HG03460 (cell line): Measurements from ENCODE around the gene RHEB.
A peak's percentile ranks its signal among the peaks of the same experiment; 100 is the strongest.
"Not testable (repeated sequence)": the region's sequence is repeated elsewhere in the genome, so short reads cannot be mapped to it uniquely, and the experiment has no call there.

ENCODE experiments used
- ATAC-seq: cut with Tn5 transposase; IDR thresholded peaks from one replicate; pipeline ENCODE4 v1.9.1; 2021; ENCODE audit not compliant: unreplicated experiment

Gene RHEB, protein sequence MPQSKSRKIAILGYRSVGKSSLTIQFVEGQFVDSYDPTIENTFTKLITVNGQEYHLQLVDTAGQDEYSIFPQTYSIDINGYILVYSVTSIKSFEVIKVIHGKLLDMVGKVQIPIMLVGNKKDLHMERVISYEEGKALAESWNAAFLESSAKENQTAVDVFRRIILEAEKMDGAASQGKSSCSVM

DNA sequence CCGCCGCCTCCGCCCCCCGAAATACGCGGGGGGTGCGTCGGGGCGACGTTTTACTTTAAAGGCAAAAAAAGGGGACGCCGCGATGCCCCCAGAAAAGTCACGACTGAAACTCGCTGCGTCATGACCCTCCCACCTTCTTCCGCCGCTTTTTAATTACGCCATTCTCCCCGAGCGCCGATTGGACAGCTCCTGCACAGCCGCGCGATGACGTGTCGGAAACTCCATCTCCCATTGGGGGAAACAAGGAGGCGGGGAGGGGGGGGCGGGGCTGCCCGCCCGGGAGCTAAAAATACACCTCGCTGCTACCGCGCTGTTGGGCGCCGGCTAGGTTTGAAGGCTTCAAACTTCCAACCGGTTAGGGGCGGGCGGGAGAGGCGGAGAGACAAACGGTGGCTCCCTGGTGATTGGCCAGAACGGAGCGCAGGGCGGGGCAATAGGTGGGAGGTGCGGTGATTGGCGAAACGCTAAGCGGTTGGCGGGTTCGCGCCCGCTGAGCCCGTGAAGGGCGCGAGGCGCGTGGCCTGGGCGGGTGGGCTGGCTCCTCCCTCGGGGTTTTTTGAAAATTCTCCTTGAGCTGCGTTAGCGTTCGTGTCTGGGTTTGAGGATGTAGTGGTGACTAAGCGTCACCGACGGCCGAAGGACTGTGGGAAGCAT lies at the start of gene RHEB:
Gene RHEB (minus strand): TSS at position 131 of the 654 bp plus-strand sequence. CDS start 384 bp downstream, outside the sequence.
- ATAC-seq = peak; percentile 79

DNA sequence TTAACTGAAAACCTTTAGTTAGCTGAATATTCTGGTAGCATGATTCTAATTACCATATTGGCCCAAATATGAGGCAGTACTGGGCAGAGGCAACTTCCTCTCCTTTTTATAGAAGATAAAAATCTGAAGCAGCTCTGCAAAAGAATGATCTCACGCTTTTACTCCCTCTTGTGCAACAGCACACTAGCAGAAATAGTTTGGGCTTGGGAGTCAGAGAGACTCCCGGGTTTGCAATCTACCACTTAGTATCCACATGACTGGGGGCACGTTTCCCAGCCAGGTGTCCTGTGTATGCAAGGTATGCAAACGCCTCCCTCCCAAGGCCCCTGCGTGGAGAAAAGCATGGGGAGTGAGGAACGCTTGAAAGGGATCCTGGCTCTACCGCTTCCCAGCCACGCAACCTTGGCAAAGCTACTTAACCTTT lies 47.2 kb upstream of the RHEB start:
- no peak for ATAC-seq

DNA sequence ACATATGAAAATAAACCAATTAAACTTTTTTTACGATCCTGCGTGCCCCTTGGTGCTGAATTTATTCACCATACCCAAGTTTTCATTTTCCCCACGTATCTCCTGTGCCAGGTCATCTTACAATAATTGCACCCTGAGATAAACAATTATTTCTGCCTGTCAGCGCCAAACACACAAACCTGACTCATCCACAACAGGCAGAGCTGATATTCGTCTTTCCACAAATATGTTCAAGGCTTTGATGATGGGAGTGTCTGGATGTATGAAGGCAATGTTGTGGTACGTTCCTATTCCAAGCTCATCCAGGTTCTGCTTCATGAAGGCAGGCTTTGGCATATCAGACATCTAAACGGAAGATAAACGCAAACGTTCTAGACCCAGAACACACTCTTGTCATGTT lies 45.8 kb upstream of the RHEB start:
- no peak for ATAC-seq

DNA sequence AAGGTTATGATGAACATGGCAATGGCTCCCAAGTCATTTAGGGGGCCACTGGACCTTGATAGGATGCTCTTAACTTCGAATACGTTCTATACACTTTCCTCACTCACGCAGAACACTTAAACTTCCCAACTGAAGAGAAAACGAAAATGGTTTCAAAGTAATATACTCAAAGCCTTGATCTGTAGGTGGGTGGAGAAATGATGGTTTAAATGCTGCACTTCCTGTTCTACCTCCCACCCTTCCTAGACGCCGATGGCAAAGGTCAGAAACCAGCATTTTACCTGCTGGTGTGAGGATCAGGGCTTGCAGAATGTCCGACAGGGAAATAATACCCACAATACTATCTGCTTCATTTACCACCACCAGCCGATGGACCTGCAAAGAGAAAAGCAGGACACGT lies 40.5 kb upstream of the RHEB start:
- ATAC-seq = no peak

DNA sequence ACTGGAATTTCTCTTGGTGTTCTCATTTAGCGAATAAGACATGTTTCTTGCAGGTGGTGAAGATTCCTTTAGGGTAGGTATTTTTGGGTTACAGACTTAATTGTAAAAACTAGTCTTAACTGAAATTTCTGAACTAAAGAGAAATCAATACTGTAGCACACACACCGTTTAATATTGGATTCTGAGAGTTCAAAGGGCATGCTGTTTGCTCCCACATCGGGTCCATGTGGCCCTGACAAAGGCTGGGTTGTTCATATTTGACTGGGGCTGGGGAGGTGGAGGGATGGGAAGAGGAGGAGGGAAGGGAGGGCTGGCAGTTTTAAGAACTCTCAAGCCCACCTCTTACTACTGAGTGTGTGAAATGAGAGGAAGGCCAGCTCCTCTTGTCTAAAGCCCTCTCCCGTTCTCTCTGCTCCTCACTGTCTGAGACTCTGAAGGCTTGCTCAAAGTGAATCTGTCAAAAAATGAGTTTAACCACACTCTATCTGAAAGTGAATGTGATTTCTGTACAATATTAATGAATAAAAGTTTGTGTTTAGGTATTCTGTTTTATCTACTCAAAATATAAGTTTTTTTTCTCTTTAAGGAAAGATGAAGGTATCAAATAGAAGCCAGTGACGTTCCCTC lies 40.0 kb upstream of the RHEB start:
- no peak for ATAC-seq

DNA sequence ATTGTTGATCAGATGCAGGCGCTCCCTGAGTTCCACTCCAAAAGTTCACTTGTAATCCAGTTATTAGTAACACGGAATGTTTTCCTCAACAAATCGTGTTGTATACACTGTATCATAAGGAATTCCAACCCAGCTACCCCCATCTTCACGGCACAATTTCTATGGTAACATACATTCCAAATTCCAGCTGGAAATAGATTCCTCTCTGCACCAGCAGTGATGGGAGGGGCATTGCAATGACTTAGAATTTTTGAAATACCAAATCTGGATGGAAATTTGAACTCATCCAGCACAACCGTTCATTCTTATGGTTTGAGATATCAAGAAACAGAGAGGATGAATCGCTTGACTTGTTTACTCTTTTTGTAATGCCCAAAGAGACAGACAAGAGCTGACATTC lies 38.9 kb upstream of the RHEB start:
- ATAC-seq = no peak

DNA sequence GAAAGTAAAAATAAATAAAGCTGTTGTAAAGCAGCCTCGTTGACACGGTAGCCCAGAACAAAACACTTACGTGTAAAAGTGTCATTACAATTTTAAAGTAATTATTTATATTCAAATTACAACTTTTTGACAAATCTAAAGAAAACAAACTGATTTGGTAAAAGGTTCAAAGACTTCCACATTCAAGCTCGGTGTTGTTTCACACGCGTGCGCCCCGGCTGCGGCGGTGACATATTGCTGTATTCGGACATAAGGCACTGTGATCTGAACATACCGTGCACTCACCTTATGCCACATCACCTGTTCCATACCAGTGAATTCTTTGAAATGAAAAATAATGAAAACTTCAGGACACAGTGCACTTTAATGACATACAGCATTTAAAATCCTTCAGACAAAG lies 36.9 kb upstream of the RHEB start:
- ATAC-seq = no peak

DNA sequence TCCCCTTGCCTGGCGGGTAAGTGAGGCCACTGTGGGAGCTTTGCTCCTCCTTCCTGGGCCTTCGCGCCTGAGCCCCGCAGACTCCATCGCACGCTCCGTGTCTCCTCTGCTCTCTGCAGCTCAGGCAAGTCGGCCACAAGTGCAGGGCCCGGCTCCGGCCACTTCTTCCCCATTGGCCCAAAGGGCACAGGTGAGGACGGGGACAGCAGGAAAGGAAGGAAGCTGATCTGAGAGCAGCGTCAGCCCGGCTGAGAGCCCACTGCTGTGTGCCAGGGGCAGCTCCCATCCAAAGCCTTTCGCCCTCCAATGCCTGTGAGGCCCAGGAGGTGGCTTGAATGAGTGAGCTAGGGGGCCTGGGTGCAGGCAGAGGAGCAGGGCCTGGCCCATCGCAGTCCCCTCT lies 33.7 kb upstream of the RHEB start:
- no peak for ATAC-seq

DNA sequence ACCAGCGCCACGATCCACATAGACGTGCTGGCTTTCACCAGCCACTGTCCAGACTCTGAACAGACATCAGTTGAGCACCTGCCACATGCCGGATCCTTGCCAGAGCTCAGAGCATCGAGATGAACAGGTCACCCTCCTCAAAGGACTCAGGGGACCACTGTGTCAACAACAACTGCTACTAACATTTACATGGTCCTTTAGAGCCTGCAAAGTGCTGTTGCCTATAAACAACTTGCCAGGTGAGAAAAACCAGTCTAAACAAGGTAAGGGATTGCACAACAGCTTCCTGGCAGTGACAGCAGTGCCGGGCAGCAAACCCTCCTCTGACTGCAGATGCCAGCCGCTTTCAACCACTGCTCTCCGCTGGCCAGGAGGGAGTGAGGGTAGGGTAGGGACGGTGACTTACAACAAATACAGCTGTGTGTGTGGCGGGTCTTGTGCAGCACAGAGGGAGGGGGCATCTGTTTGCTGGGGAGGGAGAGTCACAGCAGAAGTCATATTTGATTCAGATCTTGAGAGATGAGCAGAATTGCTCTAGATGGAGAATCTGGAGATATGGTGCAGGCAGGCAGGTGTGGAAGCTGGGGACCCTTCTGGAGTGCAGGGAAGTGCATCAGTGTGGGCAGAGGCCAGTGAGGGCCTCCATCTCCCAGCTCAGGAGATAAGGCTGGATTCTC lies 32.8 kb upstream of the RHEB start:
- no peak for ATAC-seq

DNA sequence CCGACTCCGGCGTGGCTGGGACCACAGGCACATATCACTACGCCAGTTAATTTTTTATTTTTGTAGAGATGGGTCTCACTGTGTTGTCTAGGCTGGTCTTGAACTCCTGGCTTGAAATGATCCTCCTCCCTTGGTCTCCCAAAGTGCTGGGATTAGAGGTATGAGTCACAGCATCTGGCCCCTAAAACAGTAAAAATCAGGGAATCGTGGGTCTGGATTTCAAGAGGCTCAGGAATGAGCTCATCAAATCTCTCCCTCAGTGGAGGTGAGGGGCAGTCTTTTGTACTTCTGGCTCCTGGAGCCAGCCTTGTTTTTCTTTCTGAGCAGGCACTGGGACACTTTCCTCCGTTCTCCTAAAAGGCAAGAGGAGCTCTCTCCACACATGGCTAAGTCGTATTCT lies 32.1 kb upstream of the RHEB start:
- ATAC-seq = no peak

DNA sequence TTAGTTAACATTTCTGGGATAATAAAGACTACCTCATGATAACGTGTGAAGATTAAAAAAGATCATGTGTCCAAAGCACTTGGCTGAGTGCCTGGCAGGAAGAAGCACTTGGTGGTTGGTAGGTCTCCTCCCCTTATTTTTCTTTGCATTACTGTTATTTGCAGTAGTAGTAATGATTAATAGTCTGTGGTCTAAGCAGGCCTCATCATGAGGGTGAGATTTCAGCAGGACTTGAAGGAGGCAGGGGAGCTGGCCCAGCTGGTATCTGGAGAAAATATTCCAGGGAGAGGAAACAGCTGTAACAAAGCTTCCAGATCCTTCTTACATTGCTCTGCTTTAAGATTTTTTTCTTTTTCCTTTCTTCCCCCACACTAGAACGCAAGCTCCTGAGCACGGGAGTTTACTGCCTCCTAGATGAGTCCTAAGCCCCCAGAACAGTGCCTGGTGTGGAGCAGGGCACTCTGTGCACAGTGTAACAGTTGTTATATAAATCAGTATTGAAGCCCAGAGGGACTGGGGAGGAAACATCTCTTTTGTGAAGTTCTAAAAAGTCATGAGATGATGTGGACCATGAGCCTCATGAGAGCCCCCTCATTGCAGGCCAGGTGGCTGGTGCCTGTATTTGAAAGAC lies 31.1 kb upstream of the RHEB start:
- ATAC-seq = no peak

DNA sequence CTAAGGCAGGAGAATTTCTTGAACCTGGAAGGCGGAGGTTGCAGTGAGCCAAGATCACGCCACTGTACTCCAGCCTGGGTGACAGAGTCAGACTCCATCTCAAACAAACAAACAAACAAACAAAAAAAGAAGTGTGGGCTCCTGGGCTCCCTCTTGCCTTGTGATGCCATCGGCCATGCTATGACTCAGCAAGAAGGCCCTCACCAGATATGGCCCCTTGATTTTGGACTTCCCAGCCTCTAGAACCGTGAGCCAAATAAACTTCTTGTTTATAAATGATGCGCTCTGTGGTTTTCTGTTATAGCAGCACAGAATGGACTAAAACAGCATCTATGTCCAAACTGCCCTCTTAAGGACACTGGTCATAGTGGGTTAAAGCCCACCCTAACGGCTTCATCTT lies 29.9 kb upstream of the RHEB start:
- no peak for ATAC-seq

DNA sequence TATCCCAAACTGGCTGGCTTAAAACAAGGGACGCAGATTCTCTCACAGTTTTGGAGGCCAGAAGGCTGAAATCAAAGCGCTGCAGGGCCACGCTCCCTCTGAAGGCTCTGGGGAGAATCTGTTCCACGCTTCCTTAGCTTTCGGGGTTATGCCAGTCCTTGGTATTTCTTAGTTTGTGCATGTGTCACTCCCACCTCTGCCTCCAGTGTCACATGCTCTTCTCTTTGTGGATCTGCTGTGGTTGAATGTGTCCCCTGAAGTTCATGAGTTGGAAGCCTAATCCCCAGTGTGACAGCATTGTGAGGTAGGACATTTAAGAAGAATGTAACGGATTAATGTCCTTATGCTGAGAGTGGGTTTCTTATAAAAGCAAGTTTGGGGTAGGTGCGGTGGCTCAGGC lies 29.4 kb upstream of the RHEB start:
- no peak for ATAC-seq

DNA sequence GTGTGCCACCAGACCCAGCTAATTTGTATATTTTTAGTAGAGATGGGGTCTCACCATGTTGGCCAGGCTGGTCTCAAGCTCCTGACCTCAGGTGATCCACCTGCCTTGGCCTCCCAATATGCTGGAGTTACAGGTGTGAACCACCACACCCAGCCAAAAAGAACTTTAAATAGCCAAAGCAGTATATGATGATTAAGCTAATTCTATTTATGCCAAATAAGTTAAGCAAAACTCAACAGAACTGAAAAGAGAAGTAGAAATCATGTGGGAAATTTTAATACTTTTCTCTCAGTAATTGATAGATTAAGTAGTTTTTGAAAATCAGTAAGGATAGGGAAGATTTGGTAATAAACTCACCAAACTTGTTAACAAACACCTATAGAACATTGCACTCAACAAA lies 24.5 kb upstream of the RHEB start:
- no peak for ATAC-seq

DNA sequence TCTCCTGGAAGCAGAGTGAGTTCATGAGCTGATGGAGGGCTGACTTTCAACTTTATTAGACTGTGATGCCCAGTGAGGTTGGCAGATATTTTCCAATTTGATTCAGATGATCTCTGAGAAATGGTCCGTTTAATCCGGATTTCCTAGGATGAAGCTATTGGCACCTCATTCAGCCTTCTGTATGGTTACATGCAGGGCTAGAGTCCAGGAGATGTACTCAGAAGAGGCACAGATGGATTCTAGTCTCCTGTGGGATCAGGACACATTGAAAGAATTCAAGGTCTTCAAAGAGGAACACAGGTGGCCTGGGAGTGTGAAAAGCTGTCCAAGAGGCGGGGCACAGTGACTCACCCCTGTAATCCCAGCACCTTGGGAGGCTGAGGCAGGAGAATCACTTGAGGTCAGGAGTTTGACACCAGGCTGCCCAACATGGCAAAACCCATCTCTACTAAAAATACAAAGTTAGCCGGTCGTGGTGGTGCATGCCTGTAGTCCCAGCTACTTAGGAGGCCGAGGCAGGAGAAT lies 23.0 kb upstream of the RHEB start:
- no peak for ATAC-seq

DNA sequence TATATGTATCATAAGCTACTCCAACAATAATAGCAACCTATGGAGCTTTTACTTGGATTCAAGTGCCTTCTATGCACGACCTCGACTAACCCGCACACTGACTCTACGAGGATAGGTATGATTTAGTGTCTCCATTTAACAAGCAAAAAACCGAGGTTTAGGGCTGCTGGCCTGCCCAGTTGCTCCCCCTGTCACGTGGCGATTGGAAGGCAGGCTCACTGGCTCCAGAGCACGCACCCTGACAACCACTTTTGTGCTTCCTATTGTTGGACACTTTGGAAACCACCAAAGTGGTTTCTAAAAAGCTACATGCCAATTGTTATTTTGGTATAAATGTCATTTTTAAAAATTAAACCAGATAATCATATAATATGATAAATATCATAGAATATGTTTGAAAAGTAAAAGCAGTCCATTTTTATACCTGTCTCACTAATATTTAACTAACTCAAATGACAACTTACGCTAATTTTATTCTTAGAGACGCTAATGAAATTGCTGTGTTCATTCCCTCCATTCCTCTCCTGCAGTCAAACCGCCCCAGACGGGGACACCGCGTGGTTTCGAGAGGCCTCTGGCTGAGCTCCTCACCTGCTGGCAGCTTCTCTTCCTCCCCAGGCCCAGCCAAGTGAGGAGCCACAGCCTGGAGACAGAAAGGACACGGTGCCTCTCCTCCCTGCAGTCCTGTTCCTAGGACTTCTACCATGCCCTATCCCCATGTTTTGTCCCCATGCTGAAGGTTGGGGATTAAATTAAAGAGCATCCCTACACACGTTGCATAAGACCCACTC lies 22.2 kb upstream of the RHEB start:
- no peak for ATAC-seq

DNA sequence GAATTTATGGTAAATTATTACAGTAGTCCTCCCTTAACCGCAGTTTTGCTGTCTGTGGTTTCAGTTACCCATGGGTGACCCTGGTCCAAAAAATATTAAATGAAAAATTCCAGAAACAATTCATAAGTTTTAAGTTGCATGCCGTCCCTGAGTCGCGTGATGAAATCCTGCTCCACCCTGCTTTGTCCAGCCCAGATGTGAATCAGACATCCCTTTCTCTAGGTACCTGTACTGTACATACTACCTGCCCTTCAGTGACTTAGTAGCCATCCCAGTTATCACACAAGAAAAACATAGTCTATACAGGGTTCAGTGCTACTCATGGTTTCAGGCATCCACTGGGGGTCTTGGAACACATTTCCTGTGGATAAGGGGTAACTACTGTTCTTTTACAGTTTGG lies 20.5 kb upstream of the RHEB start:
- ATAC-seq = no peak

DNA sequence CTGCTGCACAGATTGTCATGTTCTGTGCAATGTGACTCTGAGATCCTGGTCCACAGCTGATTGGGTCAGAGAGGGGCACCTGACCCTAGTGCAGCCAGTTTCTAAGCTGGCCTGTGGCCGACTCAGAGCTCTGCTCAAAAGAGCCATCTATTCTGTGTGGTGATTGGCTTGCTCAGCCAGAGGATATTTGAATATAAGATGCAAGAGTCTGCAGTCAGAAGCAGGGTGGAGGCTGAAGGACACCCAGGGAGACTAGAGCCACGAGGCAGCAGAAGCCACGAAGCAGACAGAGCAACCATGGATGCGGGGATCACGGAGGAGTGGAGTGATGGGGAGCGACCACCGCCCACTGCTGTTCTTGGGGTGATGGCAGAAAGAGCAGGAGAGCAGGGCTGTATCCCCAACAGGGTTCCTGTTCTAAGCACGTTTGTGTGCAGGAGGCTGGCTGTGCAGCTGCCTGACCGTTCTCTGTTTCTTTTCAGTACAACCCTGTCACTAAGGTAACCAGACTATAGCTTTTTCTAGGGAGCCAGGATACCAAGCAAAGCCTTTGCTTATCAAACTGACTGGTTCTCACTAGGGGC lies 19.5 kb upstream of the RHEB start:
- ATAC-seq = peak; percentile 74

DNA sequence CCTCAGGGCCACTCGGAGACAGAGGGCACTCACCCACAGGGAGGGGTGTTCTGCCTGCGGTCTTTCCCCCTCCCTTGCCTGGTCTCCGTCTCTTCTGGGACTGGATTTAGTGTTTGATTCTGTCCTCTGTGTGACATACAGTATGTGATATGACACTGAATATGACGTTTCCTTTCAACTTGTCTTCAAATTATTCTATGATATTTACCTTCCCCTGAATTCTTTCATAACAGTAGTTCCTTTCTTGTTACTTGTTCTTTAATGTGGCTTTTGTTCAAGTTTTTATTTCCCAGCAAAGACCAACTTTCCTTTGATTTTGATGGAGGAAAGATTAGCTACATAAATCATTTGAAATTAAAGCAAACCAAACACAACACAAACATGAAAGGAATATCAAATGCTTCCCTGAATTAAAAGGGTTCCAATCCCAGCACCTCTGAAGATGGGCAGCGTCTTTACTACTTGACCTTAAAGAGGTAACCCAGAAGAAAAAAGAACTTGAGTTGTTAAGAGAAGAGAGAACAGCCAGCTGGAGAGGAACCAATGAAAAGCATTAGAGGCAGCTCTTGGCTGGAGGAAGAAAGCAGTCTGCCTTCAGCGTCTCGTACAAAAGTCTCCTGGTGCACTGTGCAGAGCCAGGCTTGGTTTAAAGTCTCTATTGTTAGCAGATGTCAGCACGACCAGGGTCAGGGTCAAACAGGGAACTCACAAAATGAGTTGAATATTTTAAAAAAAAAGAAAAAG lies 18.3 kb upstream of the RHEB start:
- no peak for ATAC-seq

DNA sequence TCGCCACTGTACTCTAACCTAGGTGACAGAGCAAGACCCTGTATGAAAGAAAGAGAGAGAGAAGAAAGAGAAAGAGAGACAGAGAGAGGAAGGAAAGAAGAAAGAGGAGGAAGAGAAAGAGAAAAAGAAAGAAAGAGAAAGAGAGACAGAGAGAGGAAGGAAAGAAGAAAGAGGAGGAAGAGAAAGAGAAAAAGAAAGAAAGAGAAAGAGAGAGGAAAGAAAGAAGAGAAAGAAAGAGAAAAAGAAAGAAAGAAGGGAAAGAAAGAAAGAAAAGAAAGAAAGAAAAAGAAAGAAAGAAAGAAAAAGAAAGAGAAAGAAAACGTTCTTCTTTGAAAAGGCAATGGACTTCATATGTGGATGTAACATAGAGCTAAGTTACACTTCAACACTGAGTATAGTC lies 16.5 kb upstream of the RHEB start:
- ATAC-seq = not testable (repeated sequence)
